ENCODE measurements around the gene CAND2. TPM values are rescaled to one million over a fixed set of nuclear protein-coding genes. Genes with fewer than 3 reads are reported as not detected.

CAND2 gene
- total and polyA plus RNA-seq, 2 of the 8 experiments (the other 6 are each of a cell fraction or from before 2014, with no cell fraction given), result 8.7 TPM

DNA sequence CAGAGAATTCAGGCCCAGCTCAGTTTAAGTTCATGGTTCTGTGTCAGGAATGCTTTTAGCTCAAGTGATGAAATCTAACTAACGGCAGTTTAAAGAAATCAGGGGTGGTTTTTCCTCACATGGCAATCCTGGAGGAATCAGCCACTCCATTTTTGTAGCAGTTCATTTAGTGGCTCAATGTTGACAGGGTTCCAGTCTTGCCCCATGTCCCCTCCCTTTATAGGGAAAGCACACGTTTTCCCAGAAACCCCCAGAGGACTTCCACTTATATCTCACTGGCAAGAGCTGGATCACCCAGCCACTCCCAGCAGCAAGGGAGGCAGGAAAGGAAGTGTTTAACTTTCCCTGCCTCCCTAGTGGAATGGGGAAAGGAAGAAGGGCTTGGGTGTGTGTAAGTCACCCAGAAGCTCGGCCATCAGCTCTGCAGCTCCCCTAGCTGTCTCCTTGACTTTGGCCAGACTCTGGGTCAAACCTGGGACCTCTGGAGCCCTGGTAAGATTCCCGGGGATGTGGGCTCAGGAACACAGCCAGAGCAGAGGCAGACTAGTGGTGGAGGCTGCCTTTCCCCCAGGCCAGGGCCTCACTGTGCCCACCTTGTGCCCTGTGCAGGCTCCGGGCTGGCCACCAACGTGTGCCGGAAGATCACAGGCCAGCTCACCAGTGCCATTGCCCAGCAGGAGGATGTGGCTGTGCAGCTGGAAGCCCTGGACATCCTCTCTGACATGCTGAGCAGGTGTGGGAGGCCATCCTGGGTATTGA is 11.3 kb downstream of the CAND2 start (continued):
- TF ChIP-seq, protein P1, sequence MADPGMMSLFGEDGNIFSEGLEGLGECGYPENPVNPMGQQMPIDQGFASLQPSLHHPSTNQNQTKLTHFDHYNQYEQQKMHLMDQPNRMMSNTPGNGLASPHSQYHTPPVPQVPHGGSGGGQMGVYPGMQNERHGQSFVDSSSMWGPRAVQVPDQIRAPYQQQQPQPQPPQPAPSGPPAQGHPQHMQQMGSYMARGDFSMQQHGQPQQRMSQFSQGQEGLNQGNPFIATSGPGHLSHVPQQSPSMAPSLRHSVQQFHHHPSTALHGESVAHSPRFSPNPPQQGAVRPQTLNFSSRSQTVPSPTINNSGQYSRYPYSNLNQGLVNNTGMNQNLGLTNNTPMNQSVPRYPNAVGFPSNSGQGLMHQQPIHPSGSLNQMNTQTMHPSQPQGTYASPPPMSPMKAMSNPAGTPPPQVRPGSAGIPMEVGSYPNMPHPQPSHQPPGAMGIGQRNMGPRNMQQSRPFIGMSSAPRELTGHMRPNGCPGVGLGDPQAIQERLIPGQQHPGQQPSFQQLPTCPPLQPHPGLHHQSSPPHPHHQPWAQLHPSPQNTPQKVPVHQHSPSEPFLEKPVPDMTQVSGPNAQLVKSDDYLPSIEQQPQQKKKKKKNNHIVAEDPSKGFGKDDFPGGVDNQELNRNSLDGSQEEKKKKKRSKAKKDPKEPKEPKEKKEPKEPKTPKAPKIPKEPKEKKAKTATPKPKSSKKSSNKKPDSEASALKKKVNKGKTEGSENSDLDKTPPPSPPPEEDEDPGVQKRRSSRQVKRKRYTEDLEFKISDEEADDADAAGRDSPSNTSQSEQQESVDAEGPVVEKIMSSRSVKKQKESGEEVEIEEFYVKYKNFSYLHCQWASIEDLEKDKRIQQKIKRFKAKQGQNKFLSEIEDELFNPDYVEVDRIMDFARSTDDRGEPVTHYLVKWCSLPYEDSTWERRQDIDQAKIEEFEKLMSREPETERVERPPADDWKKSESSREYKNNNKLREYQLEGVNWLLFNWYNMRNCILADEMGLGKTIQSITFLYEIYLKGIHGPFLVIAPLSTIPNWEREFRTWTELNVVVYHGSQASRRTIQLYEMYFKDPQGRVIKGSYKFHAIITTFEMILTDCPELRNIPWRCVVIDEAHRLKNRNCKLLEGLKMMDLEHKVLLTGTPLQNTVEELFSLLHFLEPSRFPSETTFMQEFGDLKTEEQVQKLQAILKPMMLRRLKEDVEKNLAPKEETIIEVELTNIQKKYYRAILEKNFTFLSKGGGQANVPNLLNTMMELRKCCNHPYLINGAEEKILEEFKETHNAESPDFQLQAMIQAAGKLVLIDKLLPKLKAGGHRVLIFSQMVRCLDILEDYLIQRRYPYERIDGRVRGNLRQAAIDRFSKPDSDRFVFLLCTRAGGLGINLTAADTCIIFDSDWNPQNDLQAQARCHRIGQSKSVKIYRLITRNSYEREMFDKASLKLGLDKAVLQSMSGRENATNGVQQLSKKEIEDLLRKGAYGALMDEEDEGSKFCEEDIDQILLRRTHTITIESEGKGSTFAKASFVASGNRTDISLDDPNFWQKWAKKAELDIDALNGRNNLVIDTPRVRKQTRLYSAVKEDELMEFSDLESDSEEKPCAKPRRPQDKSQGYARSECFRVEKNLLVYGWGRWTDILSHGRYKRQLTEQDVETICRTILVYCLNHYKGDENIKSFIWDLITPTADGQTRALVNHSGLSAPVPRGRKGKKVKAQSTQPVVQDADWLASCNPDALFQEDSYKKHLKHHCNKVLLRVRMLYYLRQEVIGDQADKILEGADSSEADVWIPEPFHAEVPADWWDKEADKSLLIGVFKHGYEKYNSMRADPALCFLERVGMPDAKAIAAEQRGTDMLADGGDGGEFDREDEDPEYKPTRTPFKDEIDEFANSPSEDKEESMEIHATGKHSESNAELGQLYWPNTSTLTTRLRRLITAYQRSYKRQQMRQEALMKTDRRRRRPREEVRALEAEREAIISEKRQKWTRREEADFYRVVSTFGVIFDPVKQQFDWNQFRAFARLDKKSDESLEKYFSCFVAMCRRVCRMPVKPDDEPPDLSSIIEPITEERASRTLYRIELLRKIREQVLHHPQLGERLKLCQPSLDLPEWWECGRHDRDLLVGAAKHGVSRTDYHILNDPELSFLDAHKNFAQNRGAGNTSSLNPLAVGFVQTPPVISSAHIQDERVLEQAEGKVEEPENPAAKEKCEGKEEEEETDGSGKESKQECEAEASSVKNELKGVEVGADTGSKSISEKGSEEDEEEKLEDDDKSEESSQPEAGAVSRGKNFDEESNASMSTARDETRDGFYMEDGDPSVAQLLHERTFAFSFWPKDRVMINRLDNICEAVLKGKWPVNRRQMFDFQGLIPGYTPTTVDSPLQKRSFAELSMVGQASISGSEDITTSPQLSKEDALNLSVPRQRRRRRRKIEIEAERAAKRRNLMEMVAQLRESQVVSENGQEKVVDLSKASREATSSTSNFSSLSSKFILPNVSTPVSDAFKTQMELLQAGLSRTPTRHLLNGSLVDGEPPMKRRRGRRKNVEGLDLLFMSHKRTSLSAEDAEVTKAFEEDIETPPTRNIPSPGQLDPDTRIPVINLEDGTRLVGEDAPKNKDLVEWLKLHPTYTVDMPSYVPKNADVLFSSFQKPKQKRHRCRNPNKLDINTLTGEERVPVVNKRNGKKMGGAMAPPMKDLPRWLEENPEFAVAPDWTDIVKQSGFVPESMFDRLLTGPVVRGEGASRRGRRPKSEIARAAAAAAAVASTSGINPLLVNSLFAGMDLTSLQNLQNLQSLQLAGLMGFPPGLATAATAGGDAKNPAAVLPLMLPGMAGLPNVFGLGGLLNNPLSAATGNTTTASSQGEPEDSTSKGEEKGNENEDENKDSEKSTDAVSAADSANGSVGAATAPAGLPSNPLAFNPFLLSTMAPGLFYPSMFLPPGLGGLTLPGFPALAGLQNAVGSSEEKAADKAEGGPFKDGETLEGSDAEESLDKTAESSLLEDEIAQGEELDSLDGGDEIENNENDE (IDR thresholded peaks at IDR 0.05; ENCODE audit: insufficient replicate concordance, low read length), result no peak
- TF ChIP-seq, protein P2, sequence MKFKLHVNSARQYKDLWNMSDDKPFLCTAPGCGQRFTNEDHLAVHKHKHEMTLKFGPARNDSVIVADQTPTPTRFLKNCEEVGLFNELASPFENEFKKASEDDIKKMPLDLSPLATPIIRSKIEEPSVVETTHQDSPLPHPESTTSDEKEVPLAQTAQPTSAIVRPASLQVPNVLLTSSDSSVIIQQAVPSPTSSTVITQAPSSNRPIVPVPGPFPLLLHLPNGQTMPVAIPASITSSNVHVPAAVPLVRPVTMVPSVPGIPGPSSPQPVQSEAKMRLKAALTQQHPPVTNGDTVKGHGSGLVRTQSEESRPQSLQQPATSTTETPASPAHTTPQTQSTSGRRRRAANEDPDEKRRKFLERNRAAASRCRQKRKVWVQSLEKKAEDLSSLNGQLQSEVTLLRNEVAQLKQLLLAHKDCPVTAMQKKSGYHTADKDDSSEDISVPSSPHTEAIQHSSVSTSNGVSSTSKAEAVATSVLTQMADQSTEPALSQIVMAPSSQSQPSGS (IDR thresholded peaks at IDR 0.05; ENCODE audit: low read length), result no peak
- TF ChIP-seq JUND (IDR thresholded peaks at IDR 0.05; ENCODE audit: low read length), result no peak
- TF ChIP-seq, protein P3, sequence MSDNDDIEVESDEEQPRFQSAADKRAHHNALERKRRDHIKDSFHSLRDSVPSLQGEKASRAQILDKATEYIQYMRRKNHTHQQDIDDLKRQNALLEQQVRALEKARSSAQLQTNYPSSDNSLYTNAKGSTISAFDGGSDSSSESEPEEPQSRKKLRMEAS (IDR thresholded peaks at IDR 0.05), result no peak

Data from H1 (cell line).